ENCODE measurements around the gene TXN2.

The TXN2 gene

DNA sequence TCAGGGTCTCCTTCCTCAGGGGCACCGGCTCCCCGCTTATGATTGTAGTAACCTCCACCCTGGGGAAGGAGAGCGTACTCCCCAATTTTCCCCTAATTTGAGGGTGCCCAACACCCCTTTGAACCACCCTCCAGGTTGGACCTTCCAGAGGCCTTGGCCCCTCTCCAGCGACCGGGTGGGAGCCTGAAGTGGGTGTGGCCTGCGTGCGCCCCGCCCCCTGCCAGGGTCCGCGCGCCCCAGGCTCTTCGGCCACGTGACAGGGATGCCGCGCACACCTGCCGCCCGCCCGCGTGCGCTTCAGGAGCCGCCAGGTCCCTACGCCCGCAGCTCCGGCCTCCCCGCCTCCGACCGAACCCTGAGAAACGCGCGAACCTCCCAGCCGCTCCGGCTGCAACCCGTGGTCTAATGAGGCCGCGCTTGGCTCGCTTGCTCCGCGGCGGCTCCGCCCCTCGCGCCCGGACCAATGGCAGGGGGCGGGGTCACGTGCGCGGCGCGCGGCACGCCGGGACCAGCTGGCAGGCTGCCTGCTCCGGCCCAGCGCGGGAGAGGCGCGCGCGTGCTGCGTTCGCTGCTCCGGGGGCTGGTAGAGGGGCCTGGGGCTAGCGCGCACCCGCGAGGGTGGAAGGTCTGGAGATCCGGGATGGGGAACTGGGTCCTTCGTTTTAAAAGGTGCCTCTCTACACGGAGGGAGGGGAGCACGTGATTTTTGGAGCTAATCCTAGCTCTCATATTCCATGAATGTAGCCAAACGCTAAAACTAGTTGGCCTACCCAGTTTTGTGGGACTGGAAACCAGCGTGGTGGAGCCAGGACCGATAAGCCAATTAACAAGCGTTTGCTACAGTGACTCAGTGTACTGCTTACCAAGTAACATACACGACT, 25.4 kb upstream of the TXN2 start, which contains the start of gene FOXRED2:
Gene FOXRED2 (minus strand): TSS at position 404 of the 881 bp plus-strand sequence. CDS start 618 bp downstream, outside the sequence.
- Histone ChIP-seq H2AFZ (ENCODE audit: low read depth, low read length) (peak within 1 kb of the TSS; percentile 31), H3K4me3 (ENCODE audit: low read length) (peak within 1 kb of the TSS; percentile 40), H3K27me3 (ENCODE audit: insufficient read depth, low read length) (no peaks in the 10 kb centered on the region), H3K36me3 (ENCODE audit: insufficient read depth, low read length) (peaks cover 18% of the 10 kb centered on the region), H3K9me3 (ENCODE audit: low read length) (no peaks in the 10 kb centered on the region), H3K4me1 (ENCODE audit: insufficient read depth, low read length) (no peaks in the 10 kb centered on the region)

DNA sequence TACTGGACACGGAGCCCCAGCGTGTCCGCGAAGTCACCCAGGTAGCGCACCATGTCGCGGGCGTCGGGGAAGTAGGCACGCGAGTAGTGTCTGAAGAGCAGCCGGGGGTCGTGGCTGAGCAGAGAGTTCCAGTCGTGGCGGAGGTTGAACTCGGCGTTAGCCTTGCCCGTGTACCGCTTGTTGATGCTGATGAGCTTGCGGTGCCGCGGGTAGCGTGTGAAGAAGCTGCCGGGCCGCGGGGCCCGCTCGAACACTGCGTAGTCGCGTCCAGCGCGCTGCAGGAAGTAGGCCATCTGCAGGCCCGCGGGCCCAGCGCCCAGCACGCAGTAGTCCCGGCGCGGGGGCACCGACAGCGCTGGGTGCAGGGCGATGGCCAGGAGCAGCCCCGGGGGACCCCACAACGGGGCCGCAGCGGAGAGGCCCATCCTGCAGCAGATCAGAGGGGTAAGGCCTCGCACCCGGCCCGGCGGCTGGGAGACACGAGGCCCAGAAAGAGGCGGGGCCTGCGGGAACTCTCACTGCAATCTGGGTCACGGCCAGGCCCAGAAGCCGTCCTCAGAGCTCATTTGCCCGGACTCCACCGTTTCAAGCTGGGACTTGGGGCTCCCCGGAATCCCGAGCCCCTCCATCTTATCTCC, 24.7 kb upstream of the TXN2 start:
- Histone ChIP-seq H3K36me3 (ENCODE audit: insufficient read depth, low read length) (peaks cover 11% of the 10 kb centered on the region), H3K27me3 (ENCODE audit: insufficient read depth, low read length) (no peaks in the 10 kb centered on the region), H3K4me1 (ENCODE audit: insufficient read depth, low read length) (no peaks in the 10 kb centered on the region), H3K9me3 (ENCODE audit: low read length) (no peaks in the 10 kb centered on the region), H2AFZ (ENCODE audit: low read depth, low read length) (peak overlapping the region; percentile 31), H3K4me3 (ENCODE audit: low read length) (peak overlapping the region; percentile 40)

DNA sequence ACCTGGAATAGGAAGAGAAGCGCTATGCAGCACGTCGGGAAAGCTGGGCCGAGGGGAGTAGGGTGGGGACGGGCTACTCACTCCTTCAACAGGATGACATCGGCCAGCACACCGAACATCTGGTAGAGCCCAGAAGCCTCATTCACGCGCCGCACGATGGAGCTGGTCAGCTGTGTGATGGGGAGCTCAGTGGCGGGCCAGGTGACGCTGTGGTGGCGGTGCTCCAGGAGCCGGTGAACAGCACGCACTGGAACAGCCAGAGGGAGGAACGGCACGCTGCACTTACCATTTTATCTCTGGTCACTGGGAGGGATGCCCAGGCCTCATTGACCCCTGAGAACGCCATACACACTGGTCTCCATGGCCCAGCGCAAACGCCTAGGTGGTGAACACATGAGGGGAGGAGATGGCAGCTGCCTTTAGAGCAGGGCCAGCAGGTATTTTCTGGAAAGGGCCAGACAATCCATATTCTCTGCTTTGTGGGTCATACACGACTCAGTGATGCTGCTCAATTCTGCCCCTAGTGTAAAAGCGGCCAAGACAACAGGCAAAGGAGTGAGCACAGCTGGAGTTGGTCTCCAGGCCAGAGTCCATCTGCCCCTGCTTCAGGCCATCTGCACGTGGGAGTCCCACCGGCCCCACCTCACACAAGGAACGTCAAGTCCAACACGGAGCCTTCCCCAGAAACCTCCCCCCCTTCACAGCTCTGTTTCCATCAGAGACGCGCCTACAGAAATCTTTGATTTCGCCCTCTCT, 16.6 kb upstream of the TXN2 start:
- H3K4me3 ChIP-seq (ENCODE audit: low read length), result no peak overlapping the region
- no peak overlapping the region for H2AFZ ChIP-seq (ENCODE audit: low read depth, low read length)
- H3K36me3 ChIP-seq (ENCODE audit: insufficient read depth, low read length), result peaks cover 4% of the 10 kb centered on the region
- no peaks in the 10 kb centered on the region for H3K4me1 ChIP-seq (ENCODE audit: insufficient read depth, low read length)
- no peaks in the 10 kb centered on the region for H3K27me3 ChIP-seq (ENCODE audit: insufficient read depth, low read length)
- H3K9me3 ChIP-seq (ENCODE audit: low read length), result no peaks in the 10 kb centered on the region

DNA sequence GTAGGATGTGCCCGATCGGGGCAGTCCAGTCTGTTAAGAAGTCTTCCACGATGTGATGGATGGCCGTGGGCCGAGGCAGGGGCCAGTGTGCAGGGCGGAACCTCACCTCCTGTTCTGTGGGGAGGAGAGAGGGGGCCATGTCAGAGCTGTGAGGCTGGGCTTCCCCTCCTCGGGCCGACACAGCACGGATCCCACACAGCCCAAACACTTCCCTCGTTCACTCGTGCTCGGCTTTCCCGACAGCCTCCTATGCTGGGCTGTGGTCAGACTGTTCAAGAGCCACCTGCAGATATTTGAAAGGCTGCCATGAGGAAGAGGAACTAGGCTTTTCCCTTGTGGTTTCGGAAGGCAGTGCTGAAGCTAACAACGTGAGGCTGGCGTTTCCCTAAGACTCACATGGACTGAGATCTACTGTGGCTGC, 12.3 kb upstream of the TXN2 start:
- H3K36me3 ChIP-seq (ENCODE audit: insufficient read depth, low read length), result peaks cover 14% of the 10 kb centered on the region
- H3K27me3 ChIP-seq (ENCODE audit: insufficient read depth, low read length), result no peaks in the 10 kb centered on the region
- no peak overlapping the region for H3K4me3 ChIP-seq (ENCODE audit: low read length)
- H3K4me1 ChIP-seq (ENCODE audit: insufficient read depth, low read length), result no peaks in the 10 kb centered on the region
- H3K9me3 ChIP-seq (ENCODE audit: low read length), result no peaks in the 10 kb centered on the region
- H2AFZ ChIP-seq (ENCODE audit: low read depth, low read length), result no peak overlapping the region

DNA sequence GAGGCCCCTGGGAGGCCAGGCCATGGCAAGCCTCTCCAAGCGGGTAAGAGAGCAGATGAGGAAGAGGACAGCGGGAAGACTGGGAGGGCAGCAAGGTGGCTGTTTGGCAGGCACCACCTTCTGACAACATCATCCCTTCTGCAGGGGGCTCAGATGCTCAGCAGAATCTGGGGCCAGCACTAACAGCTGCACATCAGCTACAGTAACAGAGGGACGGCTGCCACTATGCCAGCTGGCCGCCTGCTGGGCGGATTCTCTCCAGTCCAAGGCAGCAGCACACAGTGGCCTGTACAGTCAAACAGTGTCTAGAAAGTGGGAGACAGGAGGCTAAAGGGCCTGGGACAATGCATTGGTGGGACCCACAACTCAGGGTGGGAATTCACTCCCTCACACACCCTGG, 10.7 kb upstream of the TXN2 start:
- H2AFZ ChIP-seq (ENCODE audit: low read depth, low read length), result no peak overlapping the region
- H3K4me3 ChIP-seq (ENCODE audit: low read length), result no peak overlapping the region
- no peaks in the 10 kb centered on the region for H3K9me3 ChIP-seq (ENCODE audit: low read length)
- no peaks in the 10 kb centered on the region for H3K4me1 ChIP-seq (ENCODE audit: insufficient read depth, low read length)
- peaks cover 18% of the 10 kb centered on the region for H3K36me3 ChIP-seq (ENCODE audit: insufficient read depth, low read length)
- no peaks in the 10 kb centered on the region for H3K27me3 ChIP-seq (ENCODE audit: insufficient read depth, low read length)

DNA sequence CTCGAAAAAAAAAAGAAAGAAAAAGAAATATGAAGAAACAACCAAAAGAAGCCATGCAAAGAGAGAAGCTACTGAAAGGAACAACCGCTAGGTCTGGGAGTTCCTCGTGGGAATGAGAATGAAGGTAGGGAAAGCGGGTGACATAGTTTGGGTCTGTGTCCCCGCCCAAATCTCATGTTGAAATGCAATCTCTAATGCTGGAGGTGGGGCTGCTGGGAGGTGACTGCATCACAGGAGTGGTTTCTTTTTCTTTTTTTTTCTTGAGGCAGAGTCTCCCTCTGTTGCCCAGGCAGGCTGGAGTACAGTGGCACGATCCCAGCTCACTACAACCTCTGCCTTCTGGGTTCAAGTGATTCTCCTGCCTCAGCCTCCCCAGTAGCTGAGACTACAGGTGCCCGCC, 9.7 kb upstream of the TXN2 start:
- Histone ChIP-seq H3K36me3 (ENCODE audit: insufficient read depth, low read length) (peaks cover 24% of the 10 kb centered on the region), H3K4me3 (ENCODE audit: low read length) (no peak overlapping the region), H3K4me1 (ENCODE audit: insufficient read depth, low read length) (no peaks in the 10 kb centered on the region), H2AFZ (ENCODE audit: low read depth, low read length) (no peak overlapping the region), H3K9me3 (ENCODE audit: low read length) (peaks cover 3% of the 10 kb centered on the region), H3K27me3 (ENCODE audit: insufficient read depth, low read length) (no peaks in the 10 kb centered on the region)

DNA sequence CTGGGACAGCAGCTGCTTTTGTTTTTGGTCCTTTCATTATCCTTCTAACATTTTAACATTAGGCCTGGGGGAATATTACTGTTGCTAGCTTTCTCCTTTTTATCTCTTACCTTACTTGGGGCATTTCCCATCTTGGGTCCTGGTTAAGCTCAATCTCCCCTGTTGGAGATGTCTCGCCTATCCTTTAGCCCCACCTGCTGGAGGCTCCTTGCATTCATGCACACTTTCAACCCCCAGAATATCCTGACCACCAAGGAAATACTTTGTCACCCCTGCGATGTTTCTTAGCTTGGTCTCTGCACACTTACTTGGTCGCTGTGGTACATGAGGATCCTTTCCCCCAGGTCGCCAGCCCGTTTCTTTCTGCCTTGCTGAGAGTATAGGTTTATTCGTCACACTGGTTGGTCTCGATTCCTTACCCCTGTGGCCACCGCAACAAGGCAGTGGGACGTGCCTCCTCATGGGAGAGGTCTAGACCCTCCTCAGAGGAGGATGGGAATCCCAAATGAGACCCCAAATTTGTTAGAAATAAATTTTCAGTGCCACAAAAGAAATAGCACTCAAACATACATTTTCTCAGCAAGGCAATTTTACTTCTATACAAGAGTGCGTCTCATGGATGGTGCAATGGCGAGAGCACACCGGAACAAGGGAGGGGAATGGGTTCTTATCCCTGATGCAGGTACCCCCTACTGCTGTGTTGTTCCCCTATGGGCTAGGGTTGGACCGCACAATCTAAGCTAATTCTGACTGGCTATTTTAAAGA, 5.4 kb upstream of the TXN2 start:
- H3K27me3 ChIP-seq (ENCODE audit: insufficient read depth, low read length), result no peaks in the 10 kb centered on the region
- H3K9me3 ChIP-seq (ENCODE audit: low read length), result peaks cover 3% of the 10 kb centered on the region
- peaks cover 14% of the 10 kb centered on the region for H3K36me3 ChIP-seq (ENCODE audit: insufficient read depth, low read length)
- H2AFZ ChIP-seq (ENCODE audit: low read depth, low read length), result no peak overlapping the region
- no peak overlapping the region for H3K4me3 ChIP-seq (ENCODE audit: low read length)
- no peaks in the 10 kb centered on the region for H3K4me1 ChIP-seq (ENCODE audit: insufficient read depth, low read length)

DNA sequence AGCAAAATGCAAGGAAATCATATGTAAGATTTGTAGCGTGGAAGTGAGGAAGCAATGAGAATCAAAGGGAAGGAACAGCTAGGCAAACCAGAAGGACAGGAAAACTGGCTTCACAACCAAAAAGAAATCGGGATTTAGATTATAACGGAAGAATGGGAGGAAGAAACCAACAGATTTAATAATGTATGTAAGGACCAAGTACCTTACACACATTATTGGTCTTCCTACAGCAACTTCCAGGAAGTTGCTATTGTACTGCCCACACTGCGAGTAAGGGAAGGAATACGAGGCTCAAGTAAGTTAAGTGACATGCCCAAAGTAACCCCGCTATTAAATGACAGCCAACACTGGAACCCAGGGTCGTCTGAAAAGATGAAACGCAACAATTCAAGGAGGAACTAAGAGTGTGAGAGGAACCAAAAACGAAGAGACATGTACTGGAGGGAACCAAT, 473 bp downstream of the TXN2 start:
- peaks cover 10% of the 10 kb centered on the region for H3K4me1 ChIP-seq (ENCODE audit: insufficient read depth, low read length)
- peaks cover 23% of the 10 kb centered on the region for H3K36me3 ChIP-seq (ENCODE audit: insufficient read depth, low read length)
- peak overlapping the region; percentile 84 for H2AFZ ChIP-seq (ENCODE audit: low read depth, low read length)
- H3K9me3 ChIP-seq (ENCODE audit: low read length), result no peaks in the 10 kb centered on the region
- H3K27me3 ChIP-seq (ENCODE audit: insufficient read depth, low read length), result no peaks in the 10 kb centered on the region
- peak overlapping the region; percentile 85 for H3K4me3 ChIP-seq (ENCODE audit: low read length)

DNA sequence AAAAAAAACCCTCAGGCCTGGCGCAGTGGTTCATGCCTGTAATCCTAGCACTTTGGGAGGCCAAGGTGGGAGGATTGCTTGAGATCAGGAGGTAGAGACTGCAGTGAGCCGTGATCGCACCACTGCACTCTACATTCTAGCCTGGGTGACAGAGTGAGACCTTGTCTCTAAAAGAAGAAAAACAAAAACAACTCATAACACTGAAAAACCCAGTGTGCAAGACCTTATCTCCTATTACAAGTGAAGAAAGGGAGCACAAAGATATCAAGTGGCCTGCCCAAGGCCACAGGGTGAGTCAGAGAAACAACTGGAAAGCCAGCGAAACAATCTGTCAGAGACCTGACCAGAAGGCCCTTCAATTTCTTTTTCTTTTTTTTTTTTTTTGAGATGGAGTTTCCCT, 2.5 kb downstream of the TXN2 start:
- H2AFZ ChIP-seq (ENCODE audit: low read depth, low read length), result no peak overlapping the region
- no peaks in the 10 kb centered on the region for H3K9me3 ChIP-seq (ENCODE audit: low read length)
- peaks cover 10% of the 10 kb centered on the region for H3K4me1 ChIP-seq (ENCODE audit: insufficient read depth, low read length)
- peaks cover 37% of the 10 kb centered on the region for H3K36me3 ChIP-seq (ENCODE audit: insufficient read depth, low read length)
- no peak overlapping the region for H3K4me3 ChIP-seq (ENCODE audit: low read length)
- no peaks in the 10 kb centered on the region for H3K27me3 ChIP-seq (ENCODE audit: insufficient read depth, low read length)

DNA sequence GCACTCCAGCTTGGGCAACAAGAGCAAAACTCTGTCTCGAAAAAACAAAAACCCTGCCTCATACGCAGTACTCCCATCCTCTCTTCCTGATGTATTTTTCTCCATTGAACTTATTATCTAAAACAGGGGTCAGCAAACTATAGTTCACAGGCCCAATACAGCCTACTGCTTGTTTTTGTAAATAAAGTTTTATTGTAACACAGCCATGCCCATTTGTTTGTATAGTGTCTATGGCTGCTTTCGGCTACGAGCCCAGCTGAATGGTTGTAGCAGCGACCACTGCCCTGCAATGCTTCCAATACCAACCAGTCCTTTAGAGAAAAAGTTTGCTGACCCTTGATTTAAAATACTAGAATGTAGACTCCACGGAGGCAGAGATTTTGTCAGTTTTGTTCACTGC, 6.1 kb downstream of the TXN2 start:
- Histone ChIP-seq H2AFZ (ENCODE audit: low read depth, low read length) (no peak overlapping the region), H3K36me3 (ENCODE audit: insufficient read depth, low read length) (peaks cover 49% of the 10 kb centered on the region), H3K9me3 (ENCODE audit: low read length) (no peaks in the 10 kb centered on the region)

DNA sequence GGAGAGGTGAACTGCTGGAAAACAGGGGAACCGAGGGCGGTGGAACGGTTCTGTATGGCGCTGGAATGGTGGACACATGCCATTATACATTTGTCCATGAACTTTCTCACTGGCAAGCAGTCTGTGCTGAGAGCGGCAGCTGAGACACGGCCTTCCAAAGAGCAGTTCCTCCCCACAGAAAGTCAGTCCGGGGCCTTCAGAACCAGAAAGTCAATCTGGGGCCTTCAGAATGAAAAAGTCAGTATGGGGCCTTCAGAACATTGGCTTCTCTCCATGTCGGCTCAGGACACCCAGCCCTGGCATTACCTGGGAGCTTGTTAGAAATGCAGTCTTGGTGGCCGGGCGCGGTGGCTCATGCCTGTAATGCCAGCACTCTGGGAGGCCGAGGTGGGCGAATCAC, 8.8 kb downstream of the TXN2 start:
- H3K27me3 ChIP-seq (ENCODE audit: insufficient read depth, low read length), result no peaks in the 10 kb centered on the region
- peaks cover 2% of the 10 kb centered on the region for H3K4me1 ChIP-seq (ENCODE audit: insufficient read depth, low read length)
- no peaks in the 10 kb centered on the region for H3K9me3 ChIP-seq (ENCODE audit: low read length)
- H3K36me3 ChIP-seq (ENCODE audit: insufficient read depth, low read length), result peaks cover 34% of the 10 kb centered on the region
- no peak overlapping the region for H3K4me3 ChIP-seq (ENCODE audit: low read length)
- H2AFZ ChIP-seq (ENCODE audit: low read depth, low read length), result no peak overlapping the region

More for the DNA sequence above, 6.1 kb downstream of the TXN2 start:
- no peak overlapping the region for H3K4me3 ChIP-seq (ENCODE audit: low read length)
- H3K4me1 ChIP-seq (ENCODE audit: insufficient read depth, low read length), result peaks cover 3% of the 10 kb centered on the region
- H3K27me3 ChIP-seq (ENCODE audit: insufficient read depth, low read length), result no peaks in the 10 kb centered on the region

DNA sequence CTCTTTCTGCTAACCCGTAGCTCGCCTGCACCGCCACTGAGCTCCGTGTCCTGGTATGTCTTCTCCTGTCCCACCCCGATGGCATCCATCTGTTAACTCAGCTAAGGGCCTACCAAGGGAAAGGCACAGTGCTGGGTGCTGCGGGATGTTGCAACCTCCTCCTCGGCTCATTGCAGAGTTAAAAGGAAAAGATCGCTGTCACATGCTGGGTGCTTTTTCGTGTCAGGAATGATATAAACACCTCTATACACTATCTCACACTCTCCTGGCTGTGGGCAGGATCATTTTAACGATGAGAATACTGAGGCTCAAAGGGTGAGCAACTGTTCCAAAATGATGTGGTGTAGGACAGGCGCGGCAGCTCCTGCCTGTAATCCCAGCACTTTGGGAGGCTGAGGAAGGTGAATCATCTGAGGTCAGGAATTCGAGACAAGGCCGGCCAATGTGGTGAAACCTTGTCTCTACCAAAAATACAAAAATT, 10.1 kb downstream of the TXN2 start:
- Histone ChIP-seq H3K36me3 (ENCODE audit: insufficient read depth, low read length) (peaks cover 33% of the 10 kb centered on the region), H3K27me3 (ENCODE audit: insufficient read depth, low read length) (no peaks in the 10 kb centered on the region), H3K4me3 (ENCODE audit: low read length) (no peak overlapping the region), H3K4me1 (ENCODE audit: insufficient read depth, low read length) (peaks cover 2% of the 10 kb centered on the region), H3K9me3 (ENCODE audit: low read length) (no peaks in the 10 kb centered on the region), H2AFZ (ENCODE audit: low read depth, low read length) (no peak overlapping the region)

Data from neuron (in vitro differentiated cells).